Stimulated activated naive CD8-positive, alpha-beta T cell treated with anti-CD3 and anti-CD28 coated beads, Interleukin-15, Interleukin-2, amounts not matched to agents 100 ng/mL and 50 ng/mL, for 24 hours (primary cell): ENCODE data around the gene NLRC5.
A peak's percentile ranks its signal among the peaks of the same experiment; 100 is the strongest.

Experiments used
- H3K27ac Mint-ChIP-seq: one replicate; pipeline ENCODE4 v1.8.0; 2021; ENCODE audit warnings: mild to moderate bottlenecking, mixed read lengths
- H3K27me3 Mint-ChIP-seq: one replicate; pipeline ENCODE4 v1.8.0; 2021; ENCODE audit warnings: mixed read lengths
- H3K36me3 Mint-ChIP-seq: one replicate; pipeline ENCODE4 v1.8.0; 2021; ENCODE audit warnings: low read depth, mixed read lengths
- H3K4me1 Mint-ChIP-seq: one replicate; pipeline ENCODE4 v1.8.0; 2021; ENCODE audit warnings: low read depth, mixed read lengths
- H3K4me3 Mint-ChIP-seq: one replicate; pipeline ENCODE4 v1.8.0; 2021; ENCODE audit warnings: mild to moderate bottlenecking, mixed read lengths
- H3K9me3 Mint-ChIP-seq: one replicate; pipeline ENCODE4 v1.8.0; 2021; ENCODE audit warnings: mixed read lengths

Gene NLRC5

GRCh38 chr16:57013229-57013628 lies 23.9 kb downstream of the NLRC5 start:
- H3K4me3 Mint-ChIP-seq, result peak overlapping the region; percentile 78
- H3K27me3 Mint-ChIP-seq, result no peaks in the 10 kb centered on the region
- H3K4me1 Mint-ChIP-seq, result peaks cover 87% of the 10 kb centered on the region
- H3K36me3 Mint-ChIP-seq, result peaks cover 55% of the 10 kb centered on the region
- H3K27ac Mint-ChIP-seq, result peak overlapping the region; percentile 95
- no peaks in the 10 kb centered on the region for H3K9me3 Mint-ChIP-seq

- Mint-ChIP-seq H3K4me1 (peaks cover 86% of the 10 kb centered on the region), H3K36me3 (peaks cover 58% of the 10 kb centered on the region), H3K9me3 (no peaks in the 10 kb centered on the region), H3K27ac (peak overlapping the region; percentile 95), H3K27me3 (no peaks in the 10 kb centered on the region), H3K4me3 (peak overlapping the region; percentile 78)
Observed at GRCh38 chr16:57013902-57014301, 24.5 kb downstream of the NLRC5 start.

DNA sequence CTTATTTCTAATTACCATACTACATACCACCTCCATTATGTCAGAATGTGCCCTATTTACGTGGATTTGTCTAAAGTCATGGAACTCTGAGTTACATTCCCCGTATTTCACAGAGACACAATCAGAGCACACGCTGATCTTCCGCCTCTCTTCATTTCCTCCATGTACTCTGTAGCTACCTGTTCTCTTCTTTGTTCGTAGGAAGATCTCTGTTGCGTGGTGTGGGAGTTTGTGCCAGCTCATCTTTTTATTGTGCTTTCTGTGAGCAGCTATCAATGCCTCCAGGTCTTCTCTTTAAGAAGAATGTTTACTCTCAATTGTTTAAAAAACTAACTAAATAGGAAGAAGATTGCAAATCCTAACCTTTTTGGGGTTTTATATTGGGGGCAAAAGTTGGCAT lies 26.9 kb downstream of the NLRC5 start:
- peaks cover 78% of the 10 kb centered on the region for H3K4me1 Mint-ChIP-seq
- no peaks in the 10 kb centered on the region for H3K9me3 Mint-ChIP-seq
- H3K4me3 Mint-ChIP-seq, result peak overlapping the region; percentile 58
- no peaks in the 10 kb centered on the region for H3K27me3 Mint-ChIP-seq
- peaks cover 67% of the 10 kb centered on the region for H3K36me3 Mint-ChIP-seq
- H3K27ac Mint-ChIP-seq, result peak overlapping the region; percentile 91

DNA sequence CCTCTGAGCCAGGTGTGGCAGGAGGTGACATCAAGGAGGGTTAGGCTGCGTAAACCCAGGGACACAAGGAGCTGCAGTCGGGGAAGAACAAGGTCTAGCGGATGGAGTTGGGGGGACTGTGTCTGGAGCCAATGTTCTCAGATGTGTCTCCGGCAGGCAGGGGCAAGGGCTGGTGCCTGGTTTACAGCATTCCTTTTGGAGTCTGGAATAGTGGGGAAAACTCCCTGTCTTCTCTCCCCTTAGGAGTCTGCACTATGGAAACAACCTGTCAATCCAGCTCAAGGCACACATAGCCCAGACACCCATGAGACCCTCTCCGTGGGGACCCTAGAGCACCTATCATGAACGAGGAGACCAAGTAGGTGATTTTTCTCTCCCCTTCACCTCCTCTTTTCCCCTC lies 27.5 kb downstream of the NLRC5 start:
- peaks cover 72% of the 10 kb centered on the region for H3K36me3 Mint-ChIP-seq
- H3K27ac Mint-ChIP-seq, result peak overlapping the region; percentile 91
- H3K4me3 Mint-ChIP-seq, result no peak overlapping the region
- H3K9me3 Mint-ChIP-seq, result no peaks in the 10 kb centered on the region
- H3K27me3 Mint-ChIP-seq, result no peaks in the 10 kb centered on the region
- peaks cover 78% of the 10 kb centered on the region for H3K4me1 Mint-ChIP-seq

DNA sequence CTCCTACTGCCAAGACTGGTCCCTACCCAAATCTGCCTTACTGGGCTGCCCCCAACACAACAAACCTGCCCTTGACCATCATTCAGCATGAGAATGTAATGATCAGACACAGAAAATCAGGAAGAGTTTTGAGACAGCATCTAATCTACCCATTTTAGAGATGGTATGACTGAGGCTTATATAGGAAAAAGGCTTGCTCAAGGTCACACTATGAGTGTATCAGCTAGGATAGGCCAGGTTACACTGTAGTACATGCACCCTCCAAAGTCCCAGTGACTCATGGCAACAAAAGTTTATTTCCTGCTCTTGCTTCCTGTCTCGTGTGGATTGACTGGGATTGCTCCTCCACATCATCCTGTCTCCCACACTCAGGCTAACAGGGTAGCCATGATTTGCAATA lies 27.9 kb downstream of the NLRC5 start:
- Mint-ChIP-seq H3K27me3 (no peaks in the 10 kb centered on the region), H3K9me3 (no peaks in the 10 kb centered on the region), H3K4me3 (no peak overlapping the region), H3K27ac (peak overlapping the region; percentile 83), H3K36me3 (peaks cover 72% of the 10 kb centered on the region), H3K4me1 (peaks cover 78% of the 10 kb centered on the region)

DNA sequence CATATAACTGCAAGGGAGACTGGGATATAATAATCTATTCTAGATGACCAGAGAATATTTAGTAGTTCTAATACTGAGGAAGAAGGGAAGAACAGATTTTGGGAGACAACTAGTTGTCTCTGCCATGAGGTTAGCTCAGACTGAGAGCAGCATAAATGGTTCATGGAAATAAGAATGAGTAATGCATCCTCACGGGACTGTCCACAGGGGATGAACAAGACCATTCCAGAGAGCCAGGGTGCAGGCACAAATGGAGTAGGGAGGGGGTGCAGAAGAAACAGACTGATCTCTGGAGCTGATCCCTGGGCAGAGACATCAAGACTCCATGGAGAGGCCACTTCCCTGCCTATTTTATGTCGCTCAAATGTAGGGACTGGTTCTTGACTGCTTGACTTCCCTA lies 30.4 kb downstream of the NLRC5 start:
- H3K27me3 Mint-ChIP-seq, result no peaks in the 10 kb centered on the region
- no peak overlapping the region for H3K27ac Mint-ChIP-seq
- H3K36me3 Mint-ChIP-seq, result peaks cover 71% of the 10 kb centered on the region
- no peaks in the 10 kb centered on the region for H3K9me3 Mint-ChIP-seq
- peaks cover 78% of the 10 kb centered on the region for H3K4me1 Mint-ChIP-seq
- no peak overlapping the region for H3K4me3 Mint-ChIP-seq

GRCh38 chr16:57020651-57021050 lies 31.3 kb downstream of the NLRC5 start:
- Mint-ChIP-seq H3K4me3 (no peak overlapping the region), H3K4me1 (peaks cover 79% of the 10 kb centered on the region), H3K9me3 (no peaks in the 10 kb centered on the region), H3K27me3 (no peaks in the 10 kb centered on the region), H3K27ac (no peak overlapping the region), H3K36me3 (peaks cover 74% of the 10 kb centered on the region)

DNA sequence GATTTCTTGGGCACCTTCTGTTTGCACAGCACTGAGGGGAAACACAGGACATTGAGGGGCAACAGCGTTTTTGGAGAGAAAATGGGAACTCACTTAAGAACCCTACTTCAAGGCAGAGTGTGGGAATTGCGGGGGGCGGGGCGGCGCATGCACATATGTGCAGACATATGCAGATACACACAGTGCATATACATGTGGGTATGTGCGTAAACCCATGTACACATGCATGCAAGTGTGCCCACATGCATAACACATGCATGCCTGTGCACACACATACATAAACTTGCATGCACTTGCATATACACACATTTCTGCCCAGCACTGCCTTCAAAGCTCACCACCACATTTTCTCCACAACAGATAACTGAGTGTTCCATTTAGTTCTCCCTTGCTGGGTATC lies 32.4 kb downstream of the NLRC5 start:
- no peaks in the 10 kb centered on the region for H3K27me3 Mint-ChIP-seq
- H3K4me1 Mint-ChIP-seq, result peaks cover 82% of the 10 kb centered on the region
- H3K4me3 Mint-ChIP-seq, result no peak overlapping the region
- H3K27ac Mint-ChIP-seq, result peak overlapping the region; percentile 29
- H3K36me3 Mint-ChIP-seq, result peaks cover 78% of the 10 kb centered on the region
- H3K9me3 Mint-ChIP-seq, result no peaks in the 10 kb centered on the region

GRCh38 chr16:57022445-57022844 lies 33.1 kb downstream of the NLRC5 start:
- peaks cover 82% of the 10 kb centered on the region for H3K4me1 Mint-ChIP-seq
- H3K9me3 Mint-ChIP-seq, result no peaks in the 10 kb centered on the region
- peaks cover 78% of the 10 kb centered on the region for H3K36me3 Mint-ChIP-seq
- peak overlapping the region; percentile 1 for H3K4me3 Mint-ChIP-seq
- H3K27me3 Mint-ChIP-seq, result no peaks in the 10 kb centered on the region
- H3K27ac Mint-ChIP-seq, result peak overlapping the region; percentile 29

GRCh38 chr16:57023541-57024249 lies 34.3 kb downstream of the NLRC5 start:
- Mint-ChIP-seq H3K4me3 (no peak overlapping the region), H3K4me1 (peaks cover 90% of the 10 kb centered on the region), H3K27ac (peak overlapping the region; percentile 78), H3K9me3 (no peaks in the 10 kb centered on the region), H3K36me3 (peaks cover 76% of the 10 kb centered on the region), H3K27me3 (no peaks in the 10 kb centered on the region)

GRCh38 chr16:57024894-57025680 lies 35.7 kb downstream of the NLRC5 start:
- no peak overlapping the region for H3K27ac Mint-ChIP-seq
- peaks cover 74% of the 10 kb centered on the region for H3K36me3 Mint-ChIP-seq
- no peaks in the 10 kb centered on the region for H3K27me3 Mint-ChIP-seq
- H3K4me1 Mint-ChIP-seq, result peaks cover 94% of the 10 kb centered on the region
- H3K9me3 Mint-ChIP-seq, result no peaks in the 10 kb centered on the region
- no peak overlapping the region for H3K4me3 Mint-ChIP-seq

- no peaks in the 10 kb centered on the region for H3K27me3 Mint-ChIP-seq
- H3K4me1 Mint-ChIP-seq, result peaks cover 94% of the 10 kb centered on the region
- H3K36me3 Mint-ChIP-seq, result peaks cover 76% of the 10 kb centered on the region
- H3K4me3 Mint-ChIP-seq, result no peak overlapping the region
- no peak overlapping the region for H3K27ac Mint-ChIP-seq
- no peaks in the 10 kb centered on the region for H3K9me3 Mint-ChIP-seq
Observed at GRCh38 chr16:57025941-57026777, 36.8 kb downstream of the NLRC5 start.

- Mint-ChIP-seq H3K4me3 (no peak overlapping the region), H3K36me3 (peaks cover 76% of the 10 kb centered on the region), H3K4me1 (peaks cover 94% of the 10 kb centered on the region), H3K27me3 (no peaks in the 10 kb centered on the region), H3K9me3 (no peaks in the 10 kb centered on the region), H3K27ac (no peak overlapping the region)
Observed at GRCh38 chr16:57026778-57027062, 37.4 kb downstream of the NLRC5 start.

- H3K9me3 Mint-ChIP-seq, result no peaks in the 10 kb centered on the region
- H3K27ac Mint-ChIP-seq, result no peak overlapping the region
- no peak overlapping the region for H3K4me3 Mint-ChIP-seq
- peaks cover 90% of the 10 kb centered on the region for H3K4me1 Mint-ChIP-seq
- H3K36me3 Mint-ChIP-seq, result peaks cover 76% of the 10 kb centered on the region
- no peaks in the 10 kb centered on the region for H3K27me3 Mint-ChIP-seq
Observed at GRCh38 chr16:57027067-57027466, 37.7 kb downstream of the NLRC5 start.

- H3K36me3 Mint-ChIP-seq, result peaks cover 70% of the 10 kb centered on the region
- peaks cover 82% of the 10 kb centered on the region for H3K4me1 Mint-ChIP-seq
- peak overlapping the region; percentile 21 for H3K27ac Mint-ChIP-seq
- H3K27me3 Mint-ChIP-seq, result no peaks in the 10 kb centered on the region
- no peaks in the 10 kb centered on the region for H3K9me3 Mint-ChIP-seq
- no peak overlapping the region for H3K4me3 Mint-ChIP-seq
Observed at GRCh38 chr16:57028086-57028485, 38.7 kb downstream of the NLRC5 start.
